ENCODE data around the gene CFC1B.
"Not testable (repeated sequence)": the region's sequence is repeated elsewhere in the genome, so short reads cannot be mapped to it uniquely, and the experiment has no call there.

Gene CFC1B

DNA sequence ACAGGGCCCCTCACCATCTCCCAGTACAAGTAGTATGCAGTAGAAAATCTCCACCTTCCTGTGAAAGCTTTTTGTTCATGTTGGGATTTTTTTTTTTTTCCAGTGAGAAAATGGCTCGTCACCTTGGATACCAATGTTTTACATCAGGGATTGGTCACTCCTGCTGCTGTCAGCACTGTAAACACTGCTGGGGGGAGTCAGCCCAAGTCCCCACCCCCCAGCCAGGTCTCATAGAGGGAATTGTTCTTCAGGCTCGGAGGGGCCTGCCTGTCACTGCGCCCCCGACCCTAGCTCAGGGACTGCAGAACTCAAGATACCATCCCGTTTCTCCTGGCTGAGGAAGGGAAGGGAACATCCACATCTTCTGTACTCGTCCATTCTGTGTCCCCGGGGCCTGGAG lies at the start of gene CFC1B:
TSS of gene CFC1B (plus strand) at position 231 of the 400 bp plus-strand sequence. CDS start 263 bp downstream, outside the sequence.
- not testable (repeated sequence) for DNase-seq (ENCODE audit: low read depth)

DNA sequence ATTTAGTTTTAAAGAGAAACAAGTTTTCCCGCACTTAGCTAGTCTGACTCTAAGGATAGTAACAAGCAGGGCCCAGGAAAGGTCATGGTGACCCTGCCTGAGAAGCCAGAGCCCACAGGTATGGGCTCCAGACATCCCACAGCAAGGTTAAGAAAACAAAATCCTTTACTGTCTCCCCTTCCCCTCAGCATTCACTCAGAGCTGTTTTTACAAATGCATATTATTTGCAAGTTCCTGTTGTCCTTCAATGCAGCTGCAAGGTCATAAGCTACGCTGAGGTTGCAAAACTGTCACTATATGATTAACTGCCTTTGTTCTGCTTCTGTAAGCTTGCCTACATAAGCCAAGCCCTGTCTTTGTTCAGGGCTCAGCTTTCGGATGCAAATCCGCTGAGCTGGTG lies 29.9 kb upstream of the CFC1B start:
- DNase-seq (ENCODE audit: low read depth): not testable (repeated sequence)

DNA sequence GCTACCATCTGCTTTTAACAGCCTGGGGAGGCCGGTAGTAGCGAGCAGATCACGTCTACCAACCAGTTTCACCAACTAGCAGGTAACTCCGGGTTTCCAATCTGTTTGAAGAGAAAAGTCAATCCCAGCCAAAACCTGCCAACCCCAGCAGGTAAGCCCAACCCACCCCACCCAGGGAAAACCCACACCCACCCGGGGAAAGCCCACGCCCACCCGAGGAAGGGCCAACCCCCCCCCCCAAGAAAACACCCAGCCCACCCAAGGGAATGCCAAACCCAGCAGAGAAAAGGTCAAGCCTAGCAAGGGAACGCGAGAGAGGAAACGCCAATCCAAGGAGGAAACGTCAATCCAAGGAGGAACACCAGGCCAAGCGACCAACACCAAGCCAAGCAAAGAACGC lies 11.8 kb upstream of the CFC1B start, which contains the start of gene POTEI:
TSS of gene POTEI (minus strand) at position 101 of the 400 bp plus-strand sequence. CDS start at position 8, 93 bp downstream.
- DNase-seq (ENCODE audit: low read depth): not testable (repeated sequence)

DNA sequence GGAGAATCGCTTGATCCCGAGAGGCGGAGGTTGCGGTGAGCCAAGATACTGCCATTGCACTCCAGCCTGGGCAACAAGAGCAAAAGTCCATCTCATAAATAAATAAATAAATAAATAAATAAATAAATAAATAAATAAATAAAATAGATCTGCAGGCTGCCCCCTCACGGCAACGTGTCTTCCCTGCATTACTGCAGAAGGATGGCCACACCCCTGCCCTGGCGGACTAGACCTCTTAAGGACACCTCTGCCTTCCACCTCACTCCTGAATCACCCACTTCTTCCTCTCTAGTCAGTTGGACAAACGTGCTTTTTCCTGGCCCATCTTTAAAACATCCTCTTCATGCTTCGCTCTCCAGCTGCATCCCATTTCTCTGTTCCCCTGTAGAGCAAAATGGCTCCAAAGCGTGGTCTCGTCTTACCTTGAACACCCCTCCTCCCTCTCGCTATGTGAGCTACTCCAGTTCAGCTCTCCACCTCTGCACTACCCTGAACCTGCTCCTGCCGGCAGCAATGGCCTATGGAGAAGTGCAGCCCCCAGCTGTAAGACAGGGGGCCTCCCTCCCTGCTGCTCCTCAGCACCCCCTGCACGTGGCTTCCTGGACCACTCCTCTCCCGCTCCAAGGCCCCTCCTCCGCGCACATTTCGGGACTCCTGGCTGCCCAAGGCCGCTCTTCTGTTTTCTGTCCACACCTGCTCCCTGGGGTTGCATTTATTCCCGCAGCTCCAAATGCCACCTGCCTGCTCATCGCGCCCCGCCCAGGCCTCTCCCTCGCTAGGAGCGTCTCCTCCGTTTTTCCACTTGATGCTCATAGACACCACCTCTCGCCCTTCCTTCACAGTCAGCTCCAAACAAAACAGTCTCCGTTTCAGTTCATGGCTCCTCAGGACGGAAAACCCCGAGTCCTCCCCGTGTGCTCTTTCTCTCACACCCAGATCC lies 9.9 kb upstream of the CFC1B start:
- DNase-seq (ENCODE audit: low read depth): not testable (repeated sequence)

DNA sequence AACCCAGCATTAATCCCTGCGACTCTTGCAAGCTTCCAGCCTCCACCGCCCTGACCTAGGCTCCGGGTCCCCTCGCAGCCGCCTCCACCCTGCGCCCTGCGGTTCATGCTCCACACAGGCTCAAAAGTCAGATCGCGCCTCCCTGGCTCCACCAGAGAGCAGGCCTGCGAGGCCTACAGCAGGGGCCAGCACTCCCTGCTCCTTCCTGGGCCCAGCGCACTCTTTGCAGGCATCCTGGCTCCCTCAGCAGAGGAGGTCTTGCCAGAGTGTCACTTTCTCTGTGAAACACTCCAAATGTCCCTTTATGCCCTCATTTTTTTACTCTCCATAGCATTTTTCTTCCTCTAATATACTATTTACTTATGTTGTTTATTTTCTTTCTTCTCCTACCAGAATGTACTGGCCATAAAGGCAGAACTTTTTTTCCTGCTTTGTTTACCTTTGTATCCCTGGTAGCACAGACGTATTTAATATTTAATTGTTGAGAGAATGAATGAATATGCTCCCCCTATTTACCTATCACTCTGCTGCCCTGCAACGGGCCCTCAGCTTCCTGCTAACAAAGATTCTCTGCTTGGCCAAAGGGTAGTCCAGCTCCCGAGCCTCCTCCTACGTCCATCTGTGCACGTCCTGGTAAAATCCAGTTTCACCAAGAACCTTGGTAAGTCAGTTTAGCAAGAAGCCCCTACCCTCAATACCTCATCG lies 9.1 kb upstream of the CFC1B start:
- DNase-seq (ENCODE audit: low read depth): not testable (repeated sequence)

DNA sequence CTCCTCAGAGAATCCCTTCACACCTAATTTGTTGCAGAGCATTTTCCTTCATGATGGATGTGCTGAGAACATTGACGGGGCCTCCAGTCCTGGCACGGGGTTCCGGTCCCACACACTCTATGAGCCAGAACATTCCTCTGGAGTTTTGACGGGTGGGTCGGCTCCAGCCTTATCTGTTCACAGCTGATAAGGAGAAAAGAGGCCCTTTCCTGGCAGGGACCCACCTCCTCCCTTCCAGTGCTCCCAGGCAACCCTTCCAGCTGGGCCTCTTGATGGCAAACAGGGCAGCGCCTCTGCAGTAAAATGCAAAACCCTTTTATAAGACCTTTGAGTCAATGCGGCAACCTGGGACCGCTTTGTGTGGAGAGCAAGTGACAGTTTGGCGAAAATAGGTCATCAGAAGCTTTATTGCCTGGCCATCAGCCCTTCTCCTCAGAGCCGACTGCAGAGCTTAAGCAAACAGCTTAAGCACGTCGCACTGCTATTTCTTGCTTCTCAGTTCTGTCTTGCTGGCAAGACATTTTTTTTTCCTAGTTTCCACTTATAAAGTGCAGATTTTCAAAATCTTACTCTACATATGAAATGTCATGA lies 2.4 kb upstream of the CFC1B start:
- DNase-seq (ENCODE audit: low read depth): not testable (repeated sequence)

DNA sequence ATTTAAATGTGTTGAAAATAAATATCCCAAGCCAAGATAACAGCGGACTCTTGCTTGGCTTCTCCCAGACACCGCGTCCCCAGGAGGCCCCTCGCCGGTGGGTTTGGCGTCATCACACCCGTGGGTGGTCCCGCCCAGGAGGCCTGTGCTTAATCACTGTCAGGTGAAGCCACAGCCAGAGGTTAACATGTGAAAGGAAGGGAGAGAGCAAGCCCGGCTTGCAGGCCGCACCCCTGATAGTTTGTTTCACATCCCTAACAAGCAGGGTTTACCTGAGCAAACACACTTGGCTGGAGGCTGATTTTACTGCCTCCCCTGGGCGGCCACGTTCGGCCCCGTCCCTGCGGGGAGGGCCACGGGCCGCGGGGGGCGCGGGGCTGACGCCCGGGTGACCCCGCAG lies 1.4 kb downstream of the CFC1B start:
- DNase-seq (ENCODE audit: low read depth): not testable (repeated sequence)

DNA sequence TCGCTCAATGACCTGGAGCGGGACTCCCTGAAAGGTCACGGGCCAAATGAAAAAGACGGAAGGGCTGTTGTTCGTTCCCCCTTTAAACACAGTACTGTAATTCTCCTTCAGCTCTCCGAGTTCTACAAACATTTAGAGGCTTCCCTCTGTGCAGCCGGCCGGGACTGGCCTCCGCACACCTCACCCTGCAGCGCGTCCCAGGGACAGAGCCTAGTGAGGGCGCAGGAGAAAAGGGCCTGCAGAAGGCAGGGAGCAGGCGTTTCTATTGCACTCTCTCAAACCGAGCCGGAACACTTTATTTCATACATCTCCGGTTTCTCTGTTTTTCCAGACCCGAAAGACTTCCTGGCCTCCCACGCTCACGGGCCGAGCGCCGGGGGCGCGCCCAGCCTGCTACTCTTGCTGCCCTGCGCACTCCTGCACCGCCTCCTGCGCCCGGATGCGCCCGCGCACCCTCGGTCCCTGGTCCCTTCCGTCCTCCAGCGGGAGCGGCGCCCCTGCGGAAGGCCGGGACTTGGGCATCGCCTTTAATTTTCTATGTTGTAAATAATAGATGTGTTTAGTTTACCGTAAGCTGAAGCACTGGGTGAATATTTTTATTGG lies 6.4 kb downstream of the CFC1B start:
- DNase-seq (ENCODE audit: low read depth): not testable (repeated sequence)

DNA sequence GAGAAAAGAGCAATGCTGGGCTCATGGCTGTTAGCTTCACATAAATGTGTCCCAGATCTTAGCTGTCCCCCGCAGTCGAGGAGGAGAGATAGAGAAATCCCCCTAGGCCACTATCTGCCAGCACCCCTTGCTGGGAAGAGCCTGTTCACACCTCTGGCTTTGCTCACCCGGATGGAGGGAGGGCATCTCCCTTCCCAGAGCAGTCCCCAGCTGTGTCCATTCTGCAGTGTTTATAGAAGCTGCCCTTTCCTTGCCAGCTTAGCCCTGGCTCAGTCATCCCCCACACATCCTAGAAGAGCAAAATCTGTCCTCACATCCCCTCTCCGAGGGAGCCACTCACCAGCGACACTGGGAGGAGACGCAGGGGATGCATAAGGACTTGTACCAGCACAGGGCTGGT lies 8.5 kb downstream of the CFC1B start:
- not testable (repeated sequence) for DNase-seq (ENCODE audit: low read depth)

DNA sequence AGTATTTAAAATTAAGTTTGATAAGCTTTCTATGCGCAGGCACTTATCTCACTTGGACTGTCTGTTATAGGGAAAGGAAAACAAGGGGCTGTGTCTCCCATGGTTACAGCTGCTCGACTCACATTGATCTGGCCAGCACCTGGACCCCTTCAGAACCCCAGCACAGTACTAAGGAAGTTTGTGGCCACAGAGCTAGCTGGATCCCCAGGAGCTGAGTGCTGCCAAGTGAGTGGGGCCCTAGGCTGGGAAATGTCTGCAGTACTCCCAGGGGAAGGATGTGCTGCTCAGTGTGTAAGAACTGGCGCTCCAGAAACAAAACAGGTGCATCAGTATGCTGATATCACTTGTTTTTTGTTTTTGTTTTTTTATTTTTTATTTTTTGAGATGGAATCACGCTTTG lies 9.2 kb downstream of the CFC1B start:
- DNase-seq (ENCODE audit: low read depth): not testable (repeated sequence)

DNA sequence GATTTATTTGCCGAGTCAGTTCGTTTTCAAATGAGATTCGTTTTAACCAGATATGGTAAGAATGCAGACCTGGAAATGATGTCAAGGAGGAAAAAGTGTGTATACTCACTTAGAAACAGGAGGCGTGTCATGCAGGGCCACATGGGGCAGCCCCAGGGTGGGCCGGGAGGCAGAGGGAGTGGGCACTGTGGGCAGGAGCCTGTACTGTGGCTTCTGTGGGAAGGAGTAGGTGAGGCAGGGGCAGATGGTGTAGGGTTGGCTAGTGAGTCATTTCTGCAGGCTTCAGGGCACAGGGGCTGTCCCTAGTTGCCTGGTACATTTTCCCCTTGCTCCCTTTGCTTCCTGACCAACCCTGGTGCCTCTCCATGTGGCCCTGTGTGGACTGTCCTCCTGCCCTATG lies 10.2 kb downstream of the CFC1B start:
- not testable (repeated sequence) for DNase-seq (ENCODE audit: low read depth)

DNA sequence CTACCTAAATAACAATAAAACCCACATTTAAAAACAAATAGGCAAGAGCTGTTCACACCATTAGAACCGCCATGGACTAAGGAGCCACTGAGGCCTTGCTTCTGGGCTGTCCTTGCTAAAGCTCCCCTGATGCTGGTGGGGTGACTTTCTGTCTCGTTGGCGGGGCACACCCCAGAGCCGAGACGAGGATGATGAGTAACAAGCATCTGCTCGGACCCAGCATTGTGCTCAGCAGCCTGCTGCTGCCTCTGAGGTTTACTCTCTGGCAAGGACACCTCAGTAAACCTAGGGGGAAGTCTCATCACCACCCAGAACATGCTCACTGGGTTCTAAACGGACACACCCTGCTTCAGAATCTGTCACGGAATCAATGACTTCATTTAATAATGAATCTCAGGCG lies 10.7 kb downstream of the CFC1B start:
- not testable (repeated sequence) for DNase-seq (ENCODE audit: low read depth)

DNA sequence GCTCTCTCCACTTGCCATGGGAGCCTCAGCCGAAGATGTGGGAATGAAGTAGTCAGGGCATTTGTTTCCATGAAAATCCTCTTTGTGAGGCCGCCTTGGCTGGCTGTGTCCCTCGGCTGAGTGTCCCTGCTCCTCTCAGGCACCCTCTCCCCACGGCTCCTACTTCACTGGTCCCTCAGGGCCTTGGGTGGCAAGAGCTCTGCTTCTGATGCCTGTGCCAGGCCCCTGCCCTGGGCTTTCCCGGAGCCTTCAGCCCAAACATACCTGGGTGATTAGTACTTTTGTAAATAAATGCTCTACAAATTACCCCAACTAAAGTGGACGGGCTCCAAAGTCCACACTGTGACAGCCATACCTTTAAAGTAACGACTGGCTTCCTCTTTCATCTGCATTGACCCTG lies 15.6 kb downstream of the CFC1B start:
- not testable (repeated sequence) for DNase-seq (ENCODE audit: low read depth)

DNA sequence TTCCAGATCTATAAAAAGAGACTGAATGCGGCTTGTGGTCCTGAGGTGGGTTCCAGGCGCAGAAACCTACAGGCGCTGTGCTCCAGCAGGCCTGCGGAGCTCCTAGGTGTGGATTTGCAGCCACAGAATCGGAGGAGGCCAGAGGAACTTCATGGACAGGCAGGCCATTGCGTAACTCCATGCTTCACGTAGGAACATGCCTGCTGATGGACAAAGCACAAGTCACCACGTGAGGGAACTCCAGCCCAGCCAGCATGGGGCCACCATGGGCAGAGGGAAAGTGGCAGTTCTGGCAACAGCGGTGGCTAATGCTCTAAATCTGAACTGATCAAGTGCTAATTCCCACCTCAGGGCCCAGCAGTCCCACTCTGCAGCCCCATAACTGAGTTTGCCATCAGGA lies 17.2 kb downstream of the CFC1B start:
- not testable (repeated sequence) for DNase-seq (ENCODE audit: low read depth)

DNA sequence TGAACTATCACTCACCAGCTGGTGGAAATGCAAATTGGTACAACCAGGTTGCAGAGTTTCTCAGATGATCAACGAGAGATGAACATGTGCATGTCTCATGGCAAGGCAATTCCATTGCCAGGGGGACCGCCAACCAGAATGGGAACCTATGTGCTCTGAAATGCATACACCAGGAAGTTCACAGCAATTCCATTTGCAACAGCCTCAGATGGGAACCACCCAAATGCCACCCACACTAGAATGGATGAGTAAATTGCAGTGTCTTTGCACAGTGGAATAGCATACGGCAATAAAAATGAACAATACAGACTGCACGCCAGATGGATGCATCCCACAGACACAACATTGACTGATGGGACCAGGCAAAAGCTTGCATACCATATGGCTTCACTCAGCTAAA lies 21.8 kb downstream of the CFC1B start:
- not testable (repeated sequence) for DNase-seq (ENCODE audit: low read depth)

DNA sequence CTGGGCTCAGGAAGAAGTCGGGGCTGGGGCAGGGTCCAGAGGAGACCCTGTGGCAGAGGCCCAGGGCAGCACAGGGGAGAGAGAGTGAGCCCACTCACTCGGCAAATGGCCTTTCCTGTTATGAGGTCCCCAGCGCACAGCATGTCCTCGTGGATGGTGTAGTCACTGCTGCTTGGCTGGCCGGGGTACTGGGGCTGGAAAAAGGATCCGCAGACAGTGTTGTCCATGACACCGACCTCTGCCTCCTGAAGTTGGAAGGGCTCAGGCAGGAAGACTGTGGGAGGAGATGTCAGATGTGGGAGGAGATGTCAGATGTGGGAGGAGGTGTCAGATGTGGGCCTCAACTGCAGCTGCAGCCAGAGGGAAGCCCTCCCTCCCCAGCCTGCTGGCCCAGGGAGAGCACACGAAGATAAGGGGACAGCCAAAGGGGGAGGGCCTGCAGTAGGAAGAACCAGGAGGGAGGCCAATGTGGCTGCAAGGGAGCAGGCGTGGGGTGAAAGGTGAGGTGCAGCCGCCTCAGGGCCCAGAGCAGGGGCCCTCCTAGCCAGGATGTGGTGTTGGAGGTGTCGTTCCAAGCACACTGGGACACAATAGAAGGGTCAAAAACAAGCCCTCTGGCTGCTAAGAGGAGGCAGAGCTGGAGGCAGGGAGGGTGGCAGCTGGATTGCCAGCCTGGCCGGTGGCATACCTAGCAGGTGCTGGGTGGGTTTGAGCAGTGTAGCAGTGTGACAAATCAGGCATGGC lies 22.9 kb downstream of the CFC1B start:
- DNase-seq (ENCODE audit: low read depth): not testable (repeated sequence)

DNA sequence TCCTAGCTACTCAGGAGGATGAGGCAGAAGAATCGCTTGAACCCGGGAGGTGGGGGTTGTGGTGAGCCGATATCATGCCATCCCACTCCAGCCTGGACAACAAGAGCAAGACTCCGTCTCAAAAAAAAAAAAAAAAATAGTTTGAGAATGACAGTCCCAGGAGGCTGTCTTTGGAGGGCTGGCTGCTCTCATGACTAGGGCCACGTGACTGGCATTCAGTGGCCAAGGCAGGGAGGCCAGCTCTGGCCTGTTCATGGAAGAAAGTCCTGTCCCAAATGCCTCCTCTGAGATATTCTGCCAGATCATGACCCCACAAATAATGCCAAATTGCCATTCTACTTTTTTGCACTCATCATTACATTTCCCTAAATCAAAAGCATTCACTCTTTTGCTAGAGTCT lies 24.0 kb downstream of the CFC1B start:
- not testable (repeated sequence) for DNase-seq (ENCODE audit: low read depth)

DNA sequence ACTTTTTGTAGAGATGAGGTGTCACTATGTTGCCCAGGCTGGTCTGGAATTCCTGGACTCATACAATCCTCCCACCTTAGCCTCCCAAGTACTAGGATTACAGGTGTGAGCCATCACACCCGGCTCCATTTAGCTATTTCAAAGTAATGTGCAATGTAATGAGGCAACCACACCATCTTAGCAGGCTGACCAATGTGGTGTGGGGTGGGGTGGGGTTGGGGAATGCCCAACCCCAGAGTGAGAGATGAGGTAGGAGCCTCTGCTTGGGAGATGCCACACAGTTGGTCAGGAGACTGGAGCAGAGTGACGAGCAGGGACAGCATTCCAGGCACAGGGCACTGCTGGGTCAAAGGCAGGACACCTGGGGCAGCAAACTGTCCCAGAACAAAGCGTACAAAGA lies 27.4 kb downstream of the CFC1B start:
- DNase-seq (ENCODE audit: low read depth): not testable (repeated sequence)

DNA sequence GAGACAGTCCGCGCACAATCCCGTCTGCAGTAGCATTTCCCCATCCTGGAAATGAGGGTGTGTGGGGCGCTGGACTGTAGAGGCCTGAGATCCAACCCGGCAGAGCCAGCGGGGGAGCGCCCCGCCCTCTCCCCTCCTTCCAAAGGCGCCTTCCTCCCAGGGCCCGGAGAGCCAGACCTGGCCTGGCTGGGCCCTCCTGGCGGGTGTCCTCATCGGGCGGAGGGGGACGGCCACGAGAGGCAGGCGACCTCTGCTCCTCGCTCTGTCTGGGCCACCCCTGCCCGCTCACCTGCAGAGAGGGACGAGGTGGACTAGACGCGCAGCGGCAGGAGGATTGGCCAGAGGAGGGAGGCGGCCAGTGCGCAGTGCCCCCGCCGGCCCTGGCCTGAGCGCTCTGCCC lies 28.5 kb downstream of the CFC1B start:
- not testable (repeated sequence) for DNase-seq (ENCODE audit: low read depth)

DNA sequence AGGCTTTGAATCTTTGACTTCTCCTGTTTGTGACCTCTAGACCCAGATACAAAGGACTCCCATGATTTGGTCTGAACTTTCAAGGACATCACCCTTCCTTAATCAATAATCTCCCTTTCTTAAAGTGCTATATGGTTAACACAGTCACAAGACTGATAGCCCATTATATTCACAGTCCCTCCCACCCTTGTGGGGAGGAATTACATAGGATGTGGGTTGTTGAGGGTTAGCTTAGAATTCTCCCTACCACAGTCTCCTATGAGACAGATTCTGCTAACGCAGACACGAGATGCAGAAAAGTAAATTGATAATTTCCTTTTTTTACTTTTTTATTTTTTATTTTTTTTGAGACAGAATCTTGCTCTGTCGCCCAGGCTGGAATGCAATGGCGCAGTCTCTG lies 33.2 kb downstream of the CFC1B start:
- DNase-seq (ENCODE audit: low read depth): not testable (repeated sequence)

DNA sequence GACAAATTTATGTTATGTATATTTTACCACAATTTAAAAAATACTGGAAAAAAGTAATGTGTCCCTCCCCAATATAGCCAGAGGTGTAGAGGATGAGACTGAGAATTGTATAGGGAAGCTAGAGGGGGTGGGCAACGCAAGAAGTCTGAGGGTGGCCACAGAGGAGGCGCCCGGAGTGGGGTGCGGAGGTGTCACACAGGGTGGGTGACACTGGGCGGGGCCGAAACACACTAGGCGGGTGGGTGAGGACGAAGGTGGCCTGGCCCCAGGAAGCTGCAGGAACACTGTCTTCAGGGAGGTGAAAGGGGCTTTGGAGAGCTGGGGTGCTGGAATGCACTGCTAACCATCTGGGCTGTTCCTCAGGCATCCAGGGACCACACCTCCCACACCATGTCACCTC lies 35.4 kb downstream of the CFC1B start:
- DNase-seq (ENCODE audit: low read depth): not testable (repeated sequence)

Data from activated T-helper 9 cell treated with anti-CD3 and anti-CD28 coated beads, Interleukin-2, amount 50 U/mL, for 16 hours (primary cell).